ENCODE data around the gene NHS.

NHS gene

GRCh38 chrX:17610788-17611187, 235.8 kb downstream of the NHS start:
- TF ChIP-seq Cebpa-rat (IDR thresholded peaks at IDR 0.05): no peak
- Histone ChIP-seq H3K4me2 (no peak overlapping the region), H3K27ac (no peak overlapping the region), H4K20me1 (no peaks in the 10 kb centered on the region; the same call in 1 of the 2 replicates), H3K36me3 (no peaks in the 10 kb centered on the region), H3K4me1 (no peaks in the 10 kb centered on the region), H3K9ac (no peak overlapping the region), H3K9me3 (no peaks in the 10 kb centered on the region), H3K27me3 (peaks cover 89% of the 10 kb centered on the region), H3K4me3 (no peak overlapping the region)

GRCh38 chrX:17613979-17614588, 239.1 kb downstream of the NHS start:
- H4K20me1 ChIP-seq: no peaks in the 10 kb centered on the region; the same call in 1 of the 2 replicates
- H3K27ac ChIP-seq: no peak overlapping the region
- no peak overlapping the region for H3K4me3 ChIP-seq
- H3K4me1 ChIP-seq: no peaks in the 10 kb centered on the region
- H3K9ac ChIP-seq: no peak overlapping the region
- H3K4me2 ChIP-seq: no peak overlapping the region
- no peak for TF ChIP-seq Cebpa-rat (IDR thresholded peaks at IDR 0.05)
- H3K36me3 ChIP-seq: no peaks in the 10 kb centered on the region
- H3K9me3 ChIP-seq: no peaks in the 10 kb centered on the region
- peaks cover 79% of the 10 kb centered on the region for H3K27me3 ChIP-seq

DNA sequence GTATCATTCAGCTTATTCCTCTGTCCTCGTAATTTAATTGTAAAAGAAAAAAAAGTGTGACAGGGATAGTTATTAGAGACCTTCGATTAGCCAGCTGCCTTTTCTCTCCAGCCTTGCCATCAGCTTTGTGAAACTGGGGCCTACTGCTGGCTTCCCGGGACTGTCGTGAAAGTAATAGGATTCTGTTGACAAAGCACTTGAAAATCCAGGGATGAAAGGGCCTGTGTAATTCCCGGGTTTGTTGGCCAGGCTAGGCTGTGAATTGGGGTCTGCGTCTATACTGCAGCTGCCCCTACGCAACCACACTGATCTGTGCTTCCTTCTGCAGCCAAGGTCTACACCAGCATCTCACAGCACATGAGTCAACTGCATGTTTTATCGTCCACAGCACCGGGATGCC, 241.9 kb downstream of the NHS start:
- Histone ChIP-seq H3K27me3 (peaks cover 79% of the 10 kb centered on the region), H3K9ac (no peak overlapping the region), H3K27ac (no peak overlapping the region), H3K9me3 (no peaks in the 10 kb centered on the region), H4K20me1 (no peaks in the 10 kb centered on the region), H3K4me3 (no peak overlapping the region), H3K4me1 (no peaks in the 10 kb centered on the region), H3K36me3 (no peaks in the 10 kb centered on the region), H3K4me2 (no peak overlapping the region)
- no peak for TF ChIP-seq Cebpa-rat (IDR thresholded peaks at IDR 0.05)

DNA sequence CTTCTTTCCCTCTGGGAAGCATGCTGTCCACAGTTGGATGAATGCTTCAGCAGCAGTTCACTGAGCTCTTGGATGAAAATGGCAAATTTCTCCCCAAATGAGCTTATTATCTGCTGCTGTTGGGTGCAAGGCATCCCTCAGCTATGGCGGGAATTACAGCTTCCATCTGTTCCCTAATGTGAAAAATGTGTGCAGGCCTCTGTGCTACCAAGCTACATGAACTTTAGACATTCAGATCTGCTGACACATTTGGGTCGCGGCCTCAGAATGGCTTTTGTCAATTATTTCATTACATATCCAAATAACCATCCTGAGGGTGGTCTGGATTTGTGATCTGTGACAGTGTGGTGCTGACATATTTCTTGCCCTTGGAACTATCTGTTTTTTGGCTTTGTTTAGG, 242.8 kb downstream of the NHS start:
- Histone ChIP-seq H3K27me3 (peaks cover 79% of the 10 kb centered on the region), H3K4me2 (no peak overlapping the region), H3K9ac (no peak overlapping the region), H3K9me3 (no peaks in the 10 kb centered on the region), H3K36me3 (no peaks in the 10 kb centered on the region), H3K27ac (no peak overlapping the region), H4K20me1 (no peaks in the 10 kb centered on the region), H3K4me3 (no peak overlapping the region), H3K4me1 (no peaks in the 10 kb centered on the region)
- TF ChIP-seq Cebpa-rat (IDR thresholded peaks at IDR 0.05): no peak

GRCh38 chrX:17621566-17622270, 246.7 kb downstream of the NHS start:
- Histone ChIP-seq H4K20me1 (no peaks in the 10 kb centered on the region), H3K27me3 (peaks cover 81% of the 10 kb centered on the region), H3K9ac (no peak overlapping the region), H3K27ac (no peak overlapping the region), H3K36me3 (no peaks in the 10 kb centered on the region), H3K4me3 (no peak overlapping the region), H3K9me3 (no peaks in the 10 kb centered on the region), H3K4me1 (no peaks in the 10 kb centered on the region), H3K4me2 (no peak overlapping the region)
- no peak for TF ChIP-seq Cebpa-rat (IDR thresholded peaks at IDR 0.05)

DNA sequence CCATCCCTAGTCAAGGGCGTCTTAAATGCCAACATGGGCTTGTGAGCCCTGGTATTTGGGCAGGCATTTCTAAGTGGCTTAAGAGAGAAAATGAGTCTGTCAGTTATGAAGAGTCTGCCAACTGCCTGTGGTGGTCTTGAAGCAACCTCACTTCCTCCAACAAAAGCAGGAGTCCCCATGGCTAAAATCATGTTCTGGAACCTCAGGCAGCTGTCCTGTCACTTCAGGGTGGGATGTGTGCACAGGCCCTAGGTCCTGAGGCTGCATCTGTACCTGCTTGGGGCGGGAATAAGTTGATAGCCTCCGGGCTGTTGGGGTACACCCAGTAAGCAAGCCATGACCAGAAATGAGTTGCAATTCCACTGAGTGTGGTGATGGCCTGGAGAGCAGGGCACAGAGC, 247.3 kb downstream of the NHS start:
- Histone ChIP-seq H3K36me3 (no peaks in the 10 kb centered on the region), H3K4me1 (no peaks in the 10 kb centered on the region), H4K20me1 (no peaks in the 10 kb centered on the region), H3K9ac (no peak overlapping the region), H3K4me3 (no peak overlapping the region), H3K9me3 (no peaks in the 10 kb centered on the region), H3K4me2 (no peak overlapping the region), H3K27me3 (peaks cover 81% of the 10 kb centered on the region), H3K27ac (no peak overlapping the region)
- no peak for TF ChIP-seq Cebpa-rat (IDR thresholded peaks at IDR 0.05)

DNA sequence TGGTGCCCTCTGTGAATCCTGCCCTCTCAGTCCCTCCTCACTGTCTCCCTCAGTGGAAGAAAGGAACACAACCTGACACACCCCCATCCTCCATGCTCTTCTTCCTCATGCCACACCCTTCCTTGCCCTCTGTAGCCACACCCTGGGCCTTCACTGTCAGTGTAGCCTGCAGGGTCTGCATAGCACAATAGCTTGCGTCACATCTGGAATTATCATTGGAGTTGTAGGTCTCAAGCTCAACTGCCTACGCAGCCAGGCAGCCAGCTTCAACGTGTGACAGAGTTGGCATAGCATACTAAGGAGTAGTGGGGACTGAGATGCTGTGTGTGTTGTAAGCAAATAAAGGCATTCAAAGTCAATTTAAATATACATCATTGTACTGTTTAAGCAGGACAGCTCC, 248.8 kb downstream of the NHS start:
- Histone ChIP-seq H3K4me2 (no peak overlapping the region), H4K20me1 (no peaks in the 10 kb centered on the region), H3K27ac (no peak overlapping the region), H3K36me3 (no peaks in the 10 kb centered on the region), H3K9me3 (no peaks in the 10 kb centered on the region), H3K4me3 (no peak overlapping the region), H3K27me3 (peaks cover 85% of the 10 kb centered on the region), H3K4me1 (no peaks in the 10 kb centered on the region), H3K9ac (no peak overlapping the region)
- no peak for TF ChIP-seq Cebpa-rat (IDR thresholded peaks at IDR 0.05)

DNA sequence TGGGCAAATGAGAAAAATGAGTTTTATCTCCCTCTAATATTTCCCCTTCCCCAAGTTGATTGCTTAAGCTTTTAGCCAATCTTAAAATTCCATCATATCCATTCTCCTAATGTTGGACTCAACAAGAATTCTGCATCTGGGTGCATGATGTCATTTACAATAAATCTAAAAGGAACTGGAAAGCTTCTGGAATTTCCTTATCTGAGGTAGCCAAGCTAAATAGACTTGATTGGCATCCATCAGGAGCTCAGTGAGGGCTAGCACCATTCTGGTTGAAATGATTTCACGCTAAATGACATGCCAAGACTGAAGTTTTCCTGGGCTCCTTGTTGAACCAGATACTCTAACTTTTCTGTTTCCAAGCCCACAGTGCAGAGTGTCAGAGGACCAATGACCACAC, 252.0 kb downstream of the NHS start:
- no peak for TF ChIP-seq Cebpa-rat (IDR thresholded peaks at IDR 0.05)
- H3K27ac ChIP-seq: no peak overlapping the region
- peaks cover 82% of the 10 kb centered on the region for H3K27me3 ChIP-seq
- H3K4me1 ChIP-seq: no peaks in the 10 kb centered on the region
- H4K20me1 ChIP-seq: no peaks in the 10 kb centered on the region; the same call in 1 of the 2 replicates
- H3K4me2 ChIP-seq: no peak overlapping the region
- no peak overlapping the region for H3K4me3 ChIP-seq
- no peaks in the 10 kb centered on the region for H3K9me3 ChIP-seq
- no peaks in the 10 kb centered on the region for H3K36me3 ChIP-seq
- no peak overlapping the region for H3K9ac ChIP-seq

DNA sequence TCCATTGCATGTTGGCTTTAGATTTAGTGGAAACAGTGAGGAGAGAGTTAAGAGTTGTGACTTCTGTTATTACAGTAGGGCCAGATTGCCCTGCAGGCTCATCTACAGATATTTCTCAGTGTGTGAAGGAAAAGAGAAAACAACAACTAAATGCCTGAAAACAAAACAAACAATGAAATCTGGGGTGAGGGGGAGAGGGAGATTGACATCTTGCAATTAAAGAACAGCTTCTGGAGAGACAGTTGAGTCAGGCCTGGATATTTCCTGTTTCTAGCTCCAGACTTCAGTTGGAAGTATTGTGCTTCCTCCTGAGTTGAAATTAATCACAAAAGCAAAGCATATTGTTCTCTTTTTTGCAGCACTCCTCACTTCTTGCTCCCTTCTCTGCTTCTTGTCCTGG, 254.0 kb downstream of the NHS start:
- H3K9me3 ChIP-seq: no peaks in the 10 kb centered on the region
- H3K4me1 ChIP-seq: no peaks in the 10 kb centered on the region
- no peak overlapping the region for H3K27ac ChIP-seq
- H3K4me3 ChIP-seq: no peak overlapping the region
- peaks cover 80% of the 10 kb centered on the region for H3K27me3 ChIP-seq
- no peaks in the 10 kb centered on the region; the same call in 1 of the 2 replicates for H4K20me1 ChIP-seq
- no peak for TF ChIP-seq Cebpa-rat (IDR thresholded peaks at IDR 0.05)
- H3K4me2 ChIP-seq: no peak overlapping the region
- no peak overlapping the region for H3K9ac ChIP-seq
- H3K36me3 ChIP-seq: no peaks in the 10 kb centered on the region

DNA sequence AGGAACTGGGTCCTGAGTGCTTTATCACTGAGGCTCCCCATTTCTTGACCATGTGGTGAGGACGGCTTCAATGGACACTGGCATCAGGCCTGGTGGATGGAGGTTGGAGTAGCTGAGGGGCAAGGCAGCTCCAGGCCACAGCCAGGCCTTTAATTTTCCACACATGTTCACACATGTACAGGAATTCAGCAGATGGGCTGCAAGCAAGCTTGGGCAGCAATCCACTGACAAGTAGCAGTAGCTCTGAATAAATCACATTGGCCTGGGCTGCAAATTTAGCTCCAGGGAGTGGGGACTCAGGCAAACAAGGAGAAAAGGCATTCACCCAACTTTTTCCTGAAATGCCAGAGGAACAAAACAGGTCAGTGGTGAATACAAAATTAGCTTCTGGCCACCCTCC, 254.5 kb downstream of the NHS start:
- H3K9ac ChIP-seq: no peak overlapping the region

More for the DNA sequence above, 254.5 kb downstream of the NHS start:
- H3K4me2 ChIP-seq: no peak overlapping the region
- no peak overlapping the region for H3K27ac ChIP-seq
- no peaks in the 10 kb centered on the region for H3K9me3 ChIP-seq
- H3K4me1 ChIP-seq: no peaks in the 10 kb centered on the region
- peaks cover 85% of the 10 kb centered on the region for H3K27me3 ChIP-seq
- no peaks in the 10 kb centered on the region for H3K36me3 ChIP-seq
- H3K4me3 ChIP-seq: no peak overlapping the region
- no peak for TF ChIP-seq Cebpa-rat (IDR thresholded peaks at IDR 0.05)
- H4K20me1 ChIP-seq: no peaks in the 10 kb centered on the region; the same call in 1 of the 2 replicates
